ENCODE data around the gene DNMT3B.

DNMT3B gene

DNA sequence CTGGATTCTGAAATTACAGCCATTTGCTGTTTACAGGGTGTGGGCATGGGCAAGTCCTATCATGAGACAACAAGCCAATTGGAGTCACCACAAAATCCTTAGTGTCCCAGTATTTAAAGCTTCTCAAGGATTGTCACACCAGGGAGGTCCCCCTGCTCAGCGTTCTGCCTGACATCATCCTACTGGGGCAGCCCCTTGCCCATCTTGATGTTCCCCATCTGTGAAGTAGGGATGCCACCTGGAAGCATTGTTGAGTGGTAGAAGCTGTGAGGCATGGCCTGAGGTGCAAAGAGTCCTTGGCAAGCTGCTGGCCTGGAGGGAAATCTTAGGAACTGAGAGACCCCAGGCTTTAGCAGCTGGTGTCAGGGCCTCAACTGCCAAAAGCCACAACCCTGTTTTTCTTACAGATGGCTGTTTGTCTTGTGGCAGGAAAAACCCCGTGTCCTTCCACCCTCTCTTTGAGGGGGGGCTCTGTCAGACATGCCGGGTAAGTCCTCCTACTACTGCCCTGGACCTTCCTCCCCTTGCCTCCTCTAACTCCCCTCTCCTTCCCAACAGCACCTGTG is 34.3 kb downstream of the DNMT3B start:
- TF ChIP-seq GATA3 (IDR thresholded peaks at IDR 0.05; ENCODE audit: low read depth, low read length) (no peak), GATA2 (IDR thresholded peaks at IDR 0.05; ENCODE audit: low read depth, low read length) (no peak)

DNA sequence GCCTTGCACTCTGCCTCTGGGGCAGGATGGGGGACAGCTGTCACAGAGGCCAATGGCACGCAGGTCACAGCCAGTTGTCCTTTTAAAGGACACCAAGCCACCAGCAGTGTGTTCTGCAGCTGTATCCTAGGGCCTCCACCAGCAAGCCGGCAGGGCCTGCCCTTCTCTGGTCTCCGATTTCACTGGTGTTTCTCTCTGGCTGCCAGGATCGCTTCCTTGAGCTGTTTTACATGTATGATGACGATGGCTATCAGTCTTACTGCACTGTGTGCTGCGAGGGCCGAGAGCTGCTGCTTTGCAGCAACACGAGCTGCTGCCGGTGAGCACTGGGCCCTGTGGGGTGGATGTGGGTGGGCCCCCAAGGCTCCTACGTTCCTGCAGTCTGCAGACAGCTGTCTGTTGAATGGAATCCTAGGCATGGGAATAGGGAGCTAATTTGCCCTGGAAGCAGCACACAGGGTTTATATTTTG is 34.8 kb downstream of the DNMT3B start:
- TF ChIP-seq GATA2 (IDR thresholded peaks at IDR 0.05; ENCODE audit: low read depth, low read length) (no peak), GATA3 (IDR thresholded peaks at IDR 0.05; ENCODE audit: low read depth, low read length) (no peak)

DNA sequence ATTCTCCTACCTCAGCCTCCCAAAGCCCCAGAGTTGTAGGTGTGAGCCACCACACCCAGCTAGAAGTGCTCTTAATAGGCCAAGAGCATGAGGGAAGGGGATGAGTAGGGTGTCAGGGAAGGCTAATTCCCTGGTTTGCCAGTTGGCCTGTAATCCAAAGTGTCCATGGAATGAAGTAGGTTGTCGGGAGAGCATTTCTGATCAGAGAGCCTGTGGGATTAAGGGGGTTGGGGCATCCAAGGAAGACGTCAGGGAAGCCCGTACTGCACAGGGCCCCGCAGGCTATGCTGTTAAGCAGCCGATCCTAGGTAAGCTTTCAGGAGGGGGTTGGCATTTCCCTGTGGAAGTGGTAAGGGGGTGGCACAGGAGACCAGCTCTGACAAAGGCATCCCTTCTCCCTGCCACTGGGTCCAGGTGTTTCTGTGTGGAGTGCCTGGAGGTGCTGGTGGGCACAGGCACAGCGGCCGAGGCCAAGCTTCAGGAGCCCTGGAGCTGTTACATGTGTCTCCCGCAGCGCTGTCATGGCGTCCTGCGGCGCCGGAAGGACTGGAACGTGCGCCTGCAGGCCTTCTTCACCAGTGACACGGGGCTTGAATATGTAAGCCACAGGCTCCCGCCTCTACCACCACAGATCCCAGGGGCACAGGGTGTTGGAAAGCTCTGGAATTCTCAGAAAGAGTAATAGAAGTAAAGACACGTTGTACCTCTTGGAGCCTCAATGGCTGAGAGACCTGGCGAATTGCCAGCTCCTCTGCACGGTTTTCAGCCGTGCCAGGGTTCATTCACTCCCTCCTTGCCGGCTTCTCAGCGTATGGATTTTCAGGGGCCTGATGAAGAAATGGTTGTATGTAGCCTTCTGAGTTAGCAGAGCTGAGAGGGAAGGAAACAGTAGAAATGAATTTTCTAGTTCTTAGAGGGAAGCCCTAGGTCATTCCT is 36.1 kb downstream of the DNMT3B start:
- TF ChIP-seq GATA2 (IDR thresholded peaks at IDR 0.05; ENCODE audit: low read depth, low read length): no peak
- no peak for TF ChIP-seq GATA3 (IDR thresholded peaks at IDR 0.05; ENCODE audit: low read depth, low read length)

DNA sequence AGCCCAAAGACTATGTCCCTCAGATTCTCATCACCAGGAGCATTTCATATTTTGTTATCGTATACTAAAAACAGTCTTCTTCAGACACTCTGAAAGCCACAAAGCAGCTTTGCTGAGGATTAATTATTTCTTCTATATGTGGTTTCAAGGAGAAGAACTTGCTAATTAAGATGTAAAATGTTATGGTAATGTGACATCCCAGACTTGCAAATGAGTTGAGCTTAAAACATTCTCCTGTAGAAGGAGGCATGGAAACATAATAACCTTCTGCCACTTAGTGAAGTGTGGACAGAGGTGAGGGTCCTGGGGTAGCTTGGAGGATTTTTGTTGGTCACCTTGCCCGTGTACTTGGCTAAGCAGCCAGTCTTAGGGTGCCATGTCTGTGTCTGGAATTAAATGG is 40.9 kb downstream of the DNMT3B start:
- TF ChIP-seq GATA2 (IDR thresholded peaks at IDR 0.05; ENCODE audit: low read depth, low read length): no peak
- no peak for TF ChIP-seq GATA3 (IDR thresholded peaks at IDR 0.05; ENCODE audit: low read depth, low read length)

DNA sequence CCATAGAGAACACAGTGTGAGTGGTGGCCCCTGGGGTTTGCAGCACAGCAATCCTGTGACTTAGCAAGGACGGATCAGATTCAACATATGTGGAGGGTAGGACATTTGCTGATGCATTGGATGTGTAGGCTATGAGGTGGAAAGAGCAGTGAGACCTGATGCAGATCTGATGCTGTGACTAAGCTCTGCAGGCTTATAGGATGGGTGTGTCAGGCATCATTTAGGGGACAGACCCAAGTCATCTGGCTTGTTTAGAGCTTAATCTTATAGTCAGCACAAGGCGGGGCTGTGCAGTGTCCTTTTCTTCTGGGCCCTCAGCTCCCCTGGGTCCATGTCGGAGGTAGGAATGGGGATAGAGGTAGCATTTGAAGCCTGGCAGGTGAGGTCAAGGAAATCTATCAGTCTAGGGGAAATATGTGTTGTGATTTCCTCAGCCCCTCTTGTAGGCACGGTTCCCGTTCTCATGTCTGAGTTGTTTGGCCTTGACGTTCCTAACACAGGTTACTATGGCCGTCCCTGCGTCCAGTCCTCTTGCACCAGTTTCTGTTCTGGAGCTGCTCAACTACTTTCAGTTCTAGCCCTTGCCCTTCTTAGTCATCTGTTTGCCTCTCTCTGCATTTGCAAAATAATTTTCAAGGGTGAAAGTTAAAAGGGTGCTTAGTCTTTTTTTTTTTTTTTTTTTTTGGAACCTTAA is 42.0 kb downstream of the DNMT3B start:
- TF ChIP-seq GATA3 (IDR thresholded peaks at IDR 0.05; ENCODE audit: low read depth, low read length): no peak
- no peak for TF ChIP-seq GATA2 (IDR thresholded peaks at IDR 0.05; ENCODE audit: low read depth, low read length)

DNA sequence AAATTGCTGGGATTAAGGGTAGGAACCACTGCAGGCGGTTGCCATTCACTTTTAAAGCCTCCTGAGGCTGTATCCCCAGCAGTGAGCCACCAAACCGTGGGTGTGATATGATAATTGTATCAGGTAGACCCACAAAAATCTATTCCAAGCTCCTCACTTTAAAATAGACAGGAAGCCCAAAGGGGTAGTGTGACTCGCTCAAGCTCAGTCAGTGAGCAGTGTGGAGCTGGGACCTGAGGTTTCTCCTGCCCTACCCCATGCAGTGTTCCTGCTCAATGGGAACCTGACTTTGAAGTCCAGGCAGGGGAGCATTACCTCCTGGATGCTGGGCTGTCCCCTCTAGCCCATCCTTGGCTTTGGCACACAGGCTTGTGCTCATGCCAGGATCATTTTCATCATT is 42.6 kb downstream of the DNMT3B start:
- TF ChIP-seq GATA2 (IDR thresholded peaks at IDR 0.05; ENCODE audit: low read depth, low read length) (no peak), GATA3 (IDR thresholded peaks at IDR 0.05; ENCODE audit: low read depth, low read length) (no peak)

DNA sequence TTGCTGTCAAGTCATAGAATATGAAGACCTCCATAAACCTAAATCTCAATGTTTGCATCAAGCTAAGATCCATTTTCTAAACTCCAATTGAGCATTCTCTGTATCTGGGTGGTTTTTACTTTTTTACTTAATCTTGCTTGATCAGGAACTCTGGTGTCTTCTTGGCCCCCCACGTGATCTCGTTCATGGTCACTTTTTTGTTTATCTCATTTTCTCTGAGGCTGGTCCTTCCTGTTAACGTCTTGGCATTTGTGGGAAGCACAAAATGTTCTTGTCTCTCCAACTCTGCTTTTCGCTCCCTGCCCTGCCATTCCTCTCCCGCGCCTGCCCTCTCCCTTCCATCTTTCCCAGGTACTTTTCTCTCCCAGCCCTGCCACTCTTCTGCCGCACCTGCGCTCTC is 43.5 kb downstream of the DNMT3B start:
- TF ChIP-seq GATA2 (IDR thresholded peaks at IDR 0.05; ENCODE audit: low read depth, low read length) (no peak), GATA3 (IDR thresholded peaks at IDR 0.05; ENCODE audit: low read depth, low read length) (no peak)

DNA sequence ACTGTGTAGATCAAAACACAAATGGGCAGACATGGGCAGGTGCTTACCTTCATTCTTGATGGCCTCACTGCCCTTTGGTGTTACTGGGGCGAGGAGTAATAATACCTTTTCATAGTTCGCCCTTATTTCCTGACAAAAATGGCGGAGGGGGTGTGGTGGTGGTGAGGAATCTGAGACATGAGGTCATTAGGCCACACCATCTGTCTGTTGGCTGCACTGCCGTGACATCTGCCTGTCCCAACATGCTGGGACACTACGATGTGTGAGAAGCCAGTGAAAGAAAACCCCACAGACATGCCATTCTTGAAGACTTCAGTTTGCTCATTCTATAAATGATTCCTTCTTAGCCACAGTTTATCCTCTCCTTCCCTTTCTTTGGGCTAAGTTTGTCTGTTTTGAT is 44.2 kb downstream of the DNMT3B start:
- no peak for TF ChIP-seq GATA3 (IDR thresholded peaks at IDR 0.05; ENCODE audit: low read depth, low read length)

DNA sequence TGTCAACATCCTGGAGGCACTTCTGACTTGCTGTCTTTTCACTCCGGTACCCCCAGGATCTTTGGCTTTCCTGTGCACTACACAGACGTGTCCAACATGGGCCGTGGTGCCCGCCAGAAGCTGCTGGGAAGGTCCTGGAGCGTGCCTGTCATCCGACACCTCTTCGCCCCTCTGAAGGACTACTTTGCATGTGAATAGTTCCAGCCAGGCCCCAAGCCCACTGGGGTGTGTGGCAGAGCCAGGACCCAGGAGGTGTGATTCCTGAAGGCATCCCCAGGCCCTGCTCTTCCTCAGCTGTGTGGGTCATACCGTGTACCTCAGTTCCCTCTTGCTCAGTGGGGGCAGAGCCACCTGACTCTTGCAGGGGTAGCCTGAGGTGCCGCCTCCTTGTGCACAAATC is 45.5 kb downstream of the DNMT3B start:
- TF ChIP-seq GATA3 (IDR thresholded peaks at IDR 0.05; ENCODE audit: low read depth, low read length) (no peak), GATA2 (IDR thresholded peaks at IDR 0.05; ENCODE audit: low read depth, low read length) (no peak)

DNA sequence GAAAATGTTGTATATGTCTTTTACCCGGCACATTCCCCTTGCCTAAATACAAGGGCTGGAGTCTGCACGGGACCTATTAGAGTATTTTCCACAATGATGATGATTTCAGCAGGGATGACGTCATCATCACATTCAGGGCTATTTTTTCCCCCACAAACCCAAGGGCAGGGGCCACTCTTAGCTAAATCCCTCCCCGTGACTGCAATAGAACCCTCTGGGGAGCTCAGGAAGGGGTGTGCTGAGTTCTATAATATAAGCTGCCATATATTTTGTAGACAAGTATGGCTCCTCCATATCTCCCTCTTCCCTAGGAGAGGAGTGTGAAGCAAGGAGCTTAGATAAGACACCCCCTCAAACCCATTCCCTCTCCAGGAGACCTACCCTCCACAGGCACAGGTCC is 46.3 kb downstream of the DNMT3B start:
- no peak for TF ChIP-seq GATA3 (IDR thresholded peaks at IDR 0.05; ENCODE audit: low read depth, low read length)
- TF ChIP-seq GATA2 (IDR thresholded peaks at IDR 0.05; ENCODE audit: low read depth, low read length): no peak

DNA sequence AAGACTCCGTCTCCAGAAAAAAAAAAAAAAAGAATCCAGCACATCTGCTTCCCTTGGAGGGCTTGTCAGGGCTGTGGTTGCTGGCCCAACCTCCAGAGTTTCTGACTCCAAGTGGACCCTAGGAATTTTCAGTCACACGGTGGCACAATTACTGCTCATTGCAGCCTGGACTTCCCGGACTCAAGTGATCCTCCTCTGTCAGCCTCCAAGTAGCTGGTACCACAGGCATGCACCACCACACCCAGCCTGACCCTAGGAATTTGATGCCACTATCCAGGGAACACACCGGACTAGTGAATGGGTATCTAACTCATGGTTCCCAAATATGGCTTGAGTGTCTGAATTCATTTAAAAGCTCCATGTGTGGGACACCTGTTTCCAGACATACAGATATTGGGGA is 47.7 kb downstream of the DNMT3B start:
- TF ChIP-seq GATA2 (IDR thresholded peaks at IDR 0.05; ENCODE audit: low read depth, low read length) (no peak), GATA3 (IDR thresholded peaks at IDR 0.05; ENCODE audit: low read depth, low read length) (no peak)

DNA sequence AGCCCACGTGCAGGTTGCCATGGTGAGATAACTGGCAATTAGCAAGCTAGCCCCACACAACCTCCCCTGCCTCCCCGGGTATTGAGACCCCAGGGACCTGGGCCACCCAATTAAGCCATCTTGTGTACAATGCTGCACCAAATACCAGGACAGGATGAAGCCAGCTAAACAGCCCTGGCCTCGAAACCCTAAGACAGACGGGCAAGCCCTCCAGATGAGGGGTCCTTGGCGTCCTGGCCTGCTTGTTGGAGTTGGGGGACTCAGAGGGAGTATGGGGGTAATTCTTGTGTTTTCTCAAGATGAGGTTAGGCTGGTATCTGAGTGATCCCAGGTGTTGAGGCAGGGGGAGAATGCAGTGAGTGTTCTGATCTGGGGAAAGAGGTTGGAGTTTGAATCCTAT is 48.8 kb downstream of the DNMT3B start:
- TF ChIP-seq GATA2 (IDR thresholded peaks at IDR 0.05; ENCODE audit: low read depth, low read length) (no peak), GATA3 (IDR thresholded peaks at IDR 0.05; ENCODE audit: low read depth, low read length) (no peak)

GRCh38 chr20:32811886-32812285 is 49.7 kb downstream of the DNMT3B start:
- TF ChIP-seq GATA3 (IDR thresholded peaks at IDR 0.05; ENCODE audit: low read depth, low read length) (no peak), GATA2 (IDR thresholded peaks at IDR 0.05; ENCODE audit: low read depth, low read length) (no peak)

GRCh38 chr20:32819992-32820697 is 58.0 kb downstream of the DNMT3B start:
- TF ChIP-seq GATA2 (IDR thresholded peaks at IDR 0.05; ENCODE audit: low read depth, low read length): no peak
- TF ChIP-seq GATA3 (IDR thresholded peaks at IDR 0.05; ENCODE audit: low read depth, low read length): no peak

Data from SH-SY5Y (cell line).